ENCODE results near the gene ITPA.

DNA sequence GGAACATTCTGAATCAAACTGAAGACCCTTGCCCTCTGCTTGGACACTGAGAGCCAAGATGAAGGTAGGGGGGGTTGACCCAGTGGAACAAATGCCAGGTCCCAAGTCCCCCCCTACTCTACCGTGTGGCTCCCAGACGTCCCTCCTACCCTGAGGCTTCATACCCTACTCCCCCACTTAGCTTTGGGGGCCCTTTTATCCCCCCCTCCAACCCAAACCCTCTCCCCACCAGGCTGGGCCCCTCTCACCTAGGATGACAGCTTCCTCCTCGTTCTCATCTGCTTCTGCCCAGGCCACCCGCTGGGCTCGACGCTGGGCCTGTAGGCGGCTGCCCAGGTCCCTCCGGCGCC, 6.4 kb upstream of the ITPA start:
- TF ChIP-seq, protein P1, sequence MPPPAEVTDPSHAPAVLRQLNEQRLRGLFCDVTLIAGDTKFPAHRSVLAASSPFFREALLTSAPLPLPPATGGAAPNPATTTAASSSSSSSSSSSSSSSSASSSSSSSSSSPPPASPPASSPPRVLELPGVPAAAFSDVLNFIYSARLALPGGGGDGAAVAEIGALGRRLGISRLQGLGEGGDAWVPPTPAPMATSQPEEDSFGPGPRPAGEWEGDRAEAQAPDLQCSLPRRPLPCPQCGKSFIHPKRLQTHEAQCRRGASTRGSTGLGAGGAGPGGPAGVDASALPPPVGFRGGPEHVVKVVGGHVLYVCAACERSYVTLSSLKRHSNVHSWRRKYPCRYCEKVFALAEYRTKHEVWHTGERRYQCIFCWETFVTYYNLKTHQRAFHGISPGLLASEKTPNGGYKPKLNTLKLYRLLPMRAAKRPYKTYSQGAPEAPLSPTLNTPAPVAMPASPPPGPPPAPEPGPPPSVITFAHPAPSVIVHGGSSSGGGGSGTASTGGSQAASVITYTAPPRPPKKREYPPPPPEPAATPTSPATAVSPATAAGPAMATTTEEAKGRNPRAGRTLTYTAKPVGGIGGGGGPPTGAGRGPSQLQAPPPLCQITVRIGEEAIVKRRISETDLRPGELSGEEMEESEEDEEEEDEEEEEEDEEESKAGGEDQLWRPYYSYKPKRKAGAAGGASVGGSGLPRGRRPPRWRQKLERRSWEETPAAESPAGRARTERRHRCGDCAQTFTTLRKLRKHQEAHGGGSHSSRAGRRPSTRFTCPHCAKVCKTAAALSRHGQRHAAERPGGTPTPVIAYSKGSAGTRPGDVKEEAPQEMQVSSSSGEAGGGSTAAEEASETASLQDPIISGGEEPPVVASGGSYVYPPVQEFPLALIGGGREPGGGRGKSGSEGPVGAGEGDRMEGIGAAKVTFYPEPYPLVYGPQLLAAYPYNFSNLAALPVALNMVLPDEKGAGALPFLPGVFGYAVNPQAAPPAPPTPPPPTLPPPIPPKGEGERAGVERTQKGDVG (CRISPR knock-in tag; IDR thresholded peaks at IDR 0.05; ENCODE audit: borderline replicate concordance), result no peak
- TF ChIP-seq, protein P2, sequence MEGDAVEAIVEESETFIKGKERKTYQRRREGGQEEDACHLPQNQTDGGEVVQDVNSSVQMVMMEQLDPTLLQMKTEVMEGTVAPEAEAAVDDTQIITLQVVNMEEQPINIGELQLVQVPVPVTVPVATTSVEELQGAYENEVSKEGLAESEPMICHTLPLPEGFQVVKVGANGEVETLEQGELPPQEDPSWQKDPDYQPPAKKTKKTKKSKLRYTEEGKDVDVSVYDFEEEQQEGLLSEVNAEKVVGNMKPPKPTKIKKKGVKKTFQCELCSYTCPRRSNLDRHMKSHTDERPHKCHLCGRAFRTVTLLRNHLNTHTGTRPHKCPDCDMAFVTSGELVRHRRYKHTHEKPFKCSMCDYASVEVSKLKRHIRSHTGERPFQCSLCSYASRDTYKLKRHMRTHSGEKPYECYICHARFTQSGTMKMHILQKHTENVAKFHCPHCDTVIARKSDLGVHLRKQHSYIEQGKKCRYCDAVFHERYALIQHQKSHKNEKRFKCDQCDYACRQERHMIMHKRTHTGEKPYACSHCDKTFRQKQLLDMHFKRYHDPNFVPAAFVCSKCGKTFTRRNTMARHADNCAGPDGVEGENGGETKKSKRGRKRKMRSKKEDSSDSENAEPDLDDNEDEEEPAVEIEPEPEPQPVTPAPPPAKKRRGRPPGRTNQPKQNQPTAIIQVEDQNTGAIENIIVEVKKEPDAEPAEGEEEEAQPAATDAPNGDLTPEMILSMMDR (CRISPR knock-in tag; IDR thresholded peaks at IDR 0.05), result no peak
- TF ChIP-seq BRCA1 (CRISPR knock-in tag; IDR thresholded peaks at IDR 0.05), result no peak

Measured in HepG2 (cell line).